ENCODE measurements around the gene FUT2.

The FUT2 gene

DNA sequence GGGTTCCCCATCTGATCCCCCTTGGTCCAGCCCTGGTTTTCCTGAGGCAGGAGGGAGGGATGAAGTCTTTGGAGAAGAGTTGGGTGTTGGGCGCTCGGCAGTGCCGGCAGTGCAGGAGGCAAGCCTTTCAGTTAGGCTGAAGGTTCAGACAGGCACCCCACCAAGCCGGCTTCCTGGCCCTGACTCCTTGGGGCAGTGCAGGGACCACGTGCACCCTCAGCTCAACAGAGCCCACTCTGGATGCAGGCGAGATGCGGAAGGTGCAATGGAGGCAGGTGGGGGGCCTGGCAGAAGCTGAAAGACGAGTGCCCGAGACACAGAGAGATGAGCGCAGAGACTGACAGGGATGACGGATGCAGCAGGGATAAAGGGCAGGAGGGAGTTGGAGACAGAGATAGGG, 12.7 kb downstream of the FUT2 start:
- Histone ChIP-seq H3K9me3 (ENCODE audit: control insufficient read depth, low read length) (no peaks in the 10 kb centered on the region), H3K4me1 (no peaks in the 10 kb centered on the region), H2AFZ (no peak overlapping the region), H3K9ac (no peak overlapping the region), H3K27ac (no peak overlapping the region), H3K79me2 (no peaks in the 10 kb centered on the region), H3K36me3 (ENCODE audit: control insufficient read depth, insufficient read depth, low read length) (no peaks in the 10 kb centered on the region), H3K4me2 (ENCODE audit: low read length) (no peak overlapping the region), H3K27me3 (ENCODE audit: control insufficient read depth, insufficient read depth, low read length) (no peaks in the 10 kb centered on the region), H3K4me3 (ENCODE audit: low read depth, low read length) (no peak overlapping the region)
- TF ChIP-seq, protein P1, sequence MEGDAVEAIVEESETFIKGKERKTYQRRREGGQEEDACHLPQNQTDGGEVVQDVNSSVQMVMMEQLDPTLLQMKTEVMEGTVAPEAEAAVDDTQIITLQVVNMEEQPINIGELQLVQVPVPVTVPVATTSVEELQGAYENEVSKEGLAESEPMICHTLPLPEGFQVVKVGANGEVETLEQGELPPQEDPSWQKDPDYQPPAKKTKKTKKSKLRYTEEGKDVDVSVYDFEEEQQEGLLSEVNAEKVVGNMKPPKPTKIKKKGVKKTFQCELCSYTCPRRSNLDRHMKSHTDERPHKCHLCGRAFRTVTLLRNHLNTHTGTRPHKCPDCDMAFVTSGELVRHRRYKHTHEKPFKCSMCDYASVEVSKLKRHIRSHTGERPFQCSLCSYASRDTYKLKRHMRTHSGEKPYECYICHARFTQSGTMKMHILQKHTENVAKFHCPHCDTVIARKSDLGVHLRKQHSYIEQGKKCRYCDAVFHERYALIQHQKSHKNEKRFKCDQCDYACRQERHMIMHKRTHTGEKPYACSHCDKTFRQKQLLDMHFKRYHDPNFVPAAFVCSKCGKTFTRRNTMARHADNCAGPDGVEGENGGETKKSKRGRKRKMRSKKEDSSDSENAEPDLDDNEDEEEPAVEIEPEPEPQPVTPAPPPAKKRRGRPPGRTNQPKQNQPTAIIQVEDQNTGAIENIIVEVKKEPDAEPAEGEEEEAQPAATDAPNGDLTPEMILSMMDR (IDR thresholded peaks at IDR 0.05): no peak

DNA sequence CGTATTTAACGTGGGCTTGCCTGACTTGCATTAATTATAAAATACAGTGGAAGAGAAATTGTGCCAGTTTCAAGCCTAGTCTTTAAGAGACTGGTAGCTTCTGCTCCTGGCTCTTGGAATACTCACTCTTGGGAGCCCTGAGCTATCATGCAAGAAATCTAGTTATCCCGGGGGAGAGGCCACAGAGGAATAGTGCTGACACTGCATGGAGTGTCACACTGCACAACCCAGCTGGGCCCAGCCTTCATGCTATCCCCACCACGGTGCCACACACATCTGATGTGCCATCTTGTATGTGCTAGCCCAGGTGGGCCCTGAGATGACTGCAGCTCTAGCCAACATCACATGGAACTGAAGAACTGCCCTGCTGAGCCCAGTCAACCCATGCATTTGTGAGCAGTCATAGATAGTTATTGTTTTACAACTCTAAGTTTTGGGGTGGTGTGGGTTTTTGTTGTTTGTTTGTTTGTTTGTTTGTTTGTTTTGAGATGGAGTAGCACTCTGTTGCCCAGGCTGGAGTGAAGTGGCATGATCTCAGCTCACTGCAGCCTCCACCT, 15.4 kb downstream of the FUT2 start:
- H2AFZ ChIP-seq: no peak overlapping the region
- no peak overlapping the region for H3K4me3 ChIP-seq (ENCODE audit: low read depth, low read length)
- no peak overlapping the region for H3K4me2 ChIP-seq (ENCODE audit: low read length)
- H3K27ac ChIP-seq: no peak overlapping the region
- H3K27me3 ChIP-seq (ENCODE audit: control insufficient read depth, insufficient read depth, low read length): no peaks in the 10 kb centered on the region
- H3K9ac ChIP-seq: no peak overlapping the region
- no peaks in the 10 kb centered on the region for H3K9me3 ChIP-seq (ENCODE audit: control insufficient read depth, low read length)
- no peaks in the 10 kb centered on the region for H3K36me3 ChIP-seq (ENCODE audit: control insufficient read depth, insufficient read depth, low read length)
- TF ChIP-seq, protein P1 (IDR thresholded peaks at IDR 0.05): no peak
- peaks cover 2% of the 10 kb centered on the region for H3K4me1 ChIP-seq
- no peaks in the 10 kb centered on the region for H3K79me2 ChIP-seq

DNA sequence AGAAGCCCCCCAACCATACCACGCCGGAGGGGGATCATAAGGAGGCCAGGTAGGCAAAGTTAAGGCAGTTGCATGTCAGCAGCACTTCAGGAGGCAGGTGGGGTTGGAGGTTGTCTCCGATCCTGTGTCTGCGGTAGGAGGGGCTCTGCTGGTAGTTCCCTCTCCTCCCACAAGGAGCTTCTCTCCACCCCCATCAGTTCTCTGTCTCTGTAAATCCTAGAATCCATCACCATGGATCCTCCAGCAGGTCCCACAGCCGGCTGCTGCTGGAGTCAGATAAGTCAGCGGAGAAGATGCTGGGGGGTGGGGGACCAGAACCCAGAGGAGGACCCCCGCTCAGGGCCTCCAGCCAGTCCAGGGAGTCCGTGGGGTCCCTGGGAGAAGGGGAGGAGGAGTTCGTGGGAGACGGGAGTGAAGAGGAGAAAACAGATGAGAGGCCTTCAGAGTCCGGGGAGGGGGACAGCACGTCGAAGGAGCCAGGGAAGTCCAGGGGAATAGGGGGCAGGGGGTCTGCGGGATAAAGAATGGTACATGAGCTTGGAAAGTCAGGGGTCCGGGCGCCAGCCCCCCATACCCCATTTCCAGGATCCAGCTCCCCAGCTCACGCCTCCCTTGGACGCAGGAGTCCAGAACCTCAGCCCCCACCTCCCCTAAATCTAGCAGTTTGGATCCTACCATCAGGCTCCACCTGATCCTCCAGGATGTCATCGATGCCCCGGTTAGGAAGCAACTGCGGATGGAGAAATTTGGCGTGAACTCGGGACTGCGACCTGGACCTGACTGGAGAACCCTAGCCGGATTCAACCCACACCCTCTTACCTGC, 17.5 kb downstream of the FUT2 start:
- no peak overlapping the region for H3K9ac ChIP-seq
- no peaks in the 10 kb centered on the region for H3K27me3 ChIP-seq (ENCODE audit: control insufficient read depth, insufficient read depth, low read length)
- H3K27ac ChIP-seq: peak overlapping the region; percentile 64
- peak overlapping the region; percentile 67 for H2AFZ ChIP-seq
- TF ChIP-seq, protein P1 (IDR thresholded peaks at IDR 0.05): no peak
- H3K36me3 ChIP-seq (ENCODE audit: control insufficient read depth, insufficient read depth, low read length): no peaks in the 10 kb centered on the region
- H3K79me2 ChIP-seq: no peaks in the 10 kb centered on the region
- peak overlapping the region; percentile 78 for H3K4me3 ChIP-seq (ENCODE audit: low read depth, low read length)
- H3K9me3 ChIP-seq (ENCODE audit: control insufficient read depth, low read length): no peaks in the 10 kb centered on the region
- H3K4me1 ChIP-seq: peaks cover 2% of the 10 kb centered on the region
- H3K4me2 ChIP-seq (ENCODE audit: low read length): peak overlapping the region; percentile 85

DNA sequence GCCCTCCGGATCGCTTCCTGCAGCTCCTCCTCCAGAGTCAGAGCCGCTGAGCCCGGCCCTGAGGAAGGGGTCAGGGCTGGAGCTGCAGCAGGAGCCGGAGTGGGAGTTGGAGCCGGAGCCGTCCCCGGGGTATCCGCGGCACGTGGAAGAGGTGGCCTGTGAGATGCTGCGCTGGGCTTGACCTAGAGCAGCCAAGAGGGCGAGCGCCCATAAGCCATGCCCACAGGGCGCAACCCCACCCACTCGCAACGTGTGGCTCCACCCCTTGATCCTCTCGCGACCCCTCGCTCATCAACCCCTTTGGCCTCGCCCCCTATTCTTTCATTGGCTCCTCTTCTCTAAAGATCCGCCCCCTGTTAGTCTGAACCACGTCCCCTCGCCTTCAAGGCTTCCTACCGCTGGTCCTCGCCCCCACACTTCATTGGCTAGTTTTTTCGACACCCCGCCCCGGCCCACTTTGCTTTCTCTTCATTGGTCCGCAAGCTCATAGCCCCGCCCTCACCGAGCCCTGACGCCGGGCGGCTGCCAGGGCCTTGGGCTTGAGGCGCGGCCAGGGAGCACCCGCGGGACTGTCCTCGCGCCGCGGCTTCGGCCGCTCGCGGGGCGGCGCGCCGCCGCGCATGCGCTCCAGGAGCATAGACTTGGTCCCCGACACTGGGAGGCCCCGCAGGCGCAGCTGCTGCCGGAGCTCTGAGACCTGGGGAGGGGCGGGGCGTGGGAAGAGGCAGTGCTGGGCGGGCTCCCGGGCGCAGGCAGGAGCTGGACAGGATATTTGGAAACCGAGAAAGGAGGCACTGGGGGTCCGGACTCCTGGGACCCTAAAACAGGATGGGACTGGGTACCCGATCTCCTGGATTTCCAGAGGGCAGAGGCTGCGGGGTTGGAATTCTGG, 18.3 kb downstream of the FUT2 start:
- peak overlapping the region; percentile 78 for H3K4me3 ChIP-seq (ENCODE audit: low read depth, low read length)
- TF ChIP-seq, protein P1 (IDR thresholded peaks at IDR 0.05): no peak
- no peaks in the 10 kb centered on the region for H3K27me3 ChIP-seq (ENCODE audit: control insufficient read depth, insufficient read depth, low read length)
- no peaks in the 10 kb centered on the region for H3K9me3 ChIP-seq (ENCODE audit: control insufficient read depth, low read length)
- H3K27ac ChIP-seq: peak overlapping the region; percentile 70
- H3K36me3 ChIP-seq (ENCODE audit: control insufficient read depth, insufficient read depth, low read length): no peaks in the 10 kb centered on the region
- no peaks in the 10 kb centered on the region for H3K79me2 ChIP-seq
- H2AFZ ChIP-seq: peak overlapping the region; percentile 67
- peaks cover 2% of the 10 kb centered on the region for H3K4me1 ChIP-seq
- H3K4me2 ChIP-seq (ENCODE audit: low read length): peak overlapping the region; percentile 85
- H3K9ac ChIP-seq: peak overlapping the region; percentile 3

Measured in parathyroid adenoma (tissue), 2 donors.